DLD1 (cell line): ENCODE data around the gene IFTAP.
"Not testable (repeated sequence)": the region's sequence is repeated elsewhere in the genome, so short reads cannot be mapped to it uniquely, and the experiment has no call there.

Experiments
- in situ Hi-C: cut with HindIII; loops from 2 replicates; pipeline ENCODE4 v1.10.0; 2017; ENCODE audit warnings: low sequenced_read_pairs

IFTAP gene

GRCh38 chr11:36635066-36635862 lies 41.0 kb downstream of the IFTAP start:
- in situ Hi-C loops = no loop called here

- in situ Hi-C loops = no loop called here
Measured at GRCh38 chr11:36638556-36638955, 44.3 kb downstream of the IFTAP start.

DNA sequence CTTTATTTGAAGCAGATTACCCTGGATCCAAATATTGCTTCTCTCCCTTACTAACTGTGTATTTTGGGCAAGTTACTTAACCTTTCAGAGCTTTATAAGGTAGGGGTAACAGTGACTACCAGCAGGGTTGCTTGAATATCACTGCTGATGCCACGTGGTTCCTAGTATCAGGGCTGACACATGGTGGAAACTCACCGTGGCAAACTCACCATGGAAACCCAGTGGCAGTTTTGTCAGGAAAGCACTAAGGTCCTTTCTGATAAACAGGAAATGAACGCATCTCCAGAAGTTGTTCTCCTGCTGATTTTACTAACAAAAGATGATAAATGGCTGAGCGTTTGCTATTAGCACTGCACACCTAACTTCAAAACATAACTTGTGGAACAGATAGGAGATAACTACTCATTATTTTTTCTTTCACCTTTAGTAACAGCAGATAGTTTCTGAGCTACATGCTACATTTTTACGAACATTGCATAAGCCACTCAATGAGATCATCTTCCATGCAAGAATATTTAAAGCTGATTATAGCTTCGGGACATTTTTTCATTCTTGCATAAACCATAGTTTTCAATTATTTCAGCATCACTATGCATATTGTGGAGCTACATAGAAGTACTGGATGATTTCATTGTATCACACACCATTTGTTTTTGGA lies 63.4 kb downstream of the IFTAP start:
- in situ Hi-C loops = no loop called here

GRCh38 chr11:36661359-36661758 lies 67.1 kb downstream of the IFTAP start:
- in situ Hi-C loops = not testable (repeated sequence)

DNA sequence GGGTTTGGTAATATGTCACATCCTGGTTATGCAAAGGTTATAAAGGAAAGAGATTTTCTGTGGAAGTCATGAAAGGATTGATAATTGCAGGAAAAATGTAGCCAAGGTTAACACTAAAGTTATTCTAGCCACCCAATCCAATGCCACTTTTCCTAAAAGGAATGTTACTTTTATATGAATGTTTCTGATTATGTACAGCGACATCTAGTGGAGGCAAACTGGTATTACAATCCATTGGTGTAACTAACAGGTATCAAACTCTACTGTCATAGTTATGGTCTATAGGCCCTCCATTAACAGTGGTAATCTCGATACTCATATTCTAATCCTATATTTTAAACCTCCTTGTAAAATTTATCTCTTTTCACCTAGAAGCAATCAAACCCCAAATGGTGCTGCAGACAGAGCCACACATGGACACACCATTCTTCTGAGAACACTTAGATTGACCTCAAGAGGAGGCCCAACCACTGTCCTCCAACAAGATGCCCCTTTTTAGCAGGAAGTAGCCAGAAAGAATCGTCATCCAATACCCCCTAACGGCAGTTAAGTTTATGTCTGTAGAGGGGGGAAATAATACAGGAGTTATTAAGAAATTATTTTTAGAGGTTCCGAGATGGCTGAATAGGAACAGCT lies 78.6 kb downstream of the IFTAP start:
- in situ Hi-C loops = no loop called here

- in situ Hi-C loops = not testable (repeated sequence)
Measured at GRCh38 chr11:36679547-36679946, 85.2 kb downstream of the IFTAP start.

DNA sequence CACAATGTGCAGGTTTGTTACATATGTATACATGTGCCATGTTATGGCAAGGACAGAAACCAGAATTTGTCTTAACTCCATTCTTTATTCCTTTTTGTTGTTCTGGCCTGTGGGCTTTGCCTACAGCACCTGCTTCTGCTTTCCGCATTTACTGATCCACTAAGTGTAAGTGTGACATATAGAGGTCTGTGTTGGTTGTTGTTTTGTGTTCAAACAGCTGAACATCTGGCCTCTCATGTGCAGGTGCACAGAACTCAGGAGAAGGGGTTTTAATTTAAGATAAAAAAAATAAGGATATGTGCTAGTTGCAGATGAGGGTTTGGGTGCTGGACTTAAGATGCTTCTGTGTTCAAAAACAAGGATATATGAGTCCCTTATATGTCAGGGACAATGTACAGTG lies 89.5 kb downstream of the IFTAP start:
- in situ Hi-C loops = no loop called here

GRCh38 chr11:36684840-36685801 lies 90.8 kb downstream of the IFTAP start:
- in situ Hi-C loops = no loop called here

GRCh38 chr11:36688132-36688531 lies 93.8 kb downstream of the IFTAP start:
- in situ Hi-C loops = no loop called here

- in situ Hi-C loops = no loop called here
Measured at GRCh38 chr11:36688571-36689291, 94.4 kb downstream of the IFTAP start.

- in situ Hi-C loops = no loop called here
Measured at GRCh38 chr11:36689442-36689841, 95.1 kb downstream of the IFTAP start.

GRCh38 chr11:36692704-36693103 lies 98.4 kb downstream of the IFTAP start:
- in situ Hi-C loops = no loop called here

DNA sequence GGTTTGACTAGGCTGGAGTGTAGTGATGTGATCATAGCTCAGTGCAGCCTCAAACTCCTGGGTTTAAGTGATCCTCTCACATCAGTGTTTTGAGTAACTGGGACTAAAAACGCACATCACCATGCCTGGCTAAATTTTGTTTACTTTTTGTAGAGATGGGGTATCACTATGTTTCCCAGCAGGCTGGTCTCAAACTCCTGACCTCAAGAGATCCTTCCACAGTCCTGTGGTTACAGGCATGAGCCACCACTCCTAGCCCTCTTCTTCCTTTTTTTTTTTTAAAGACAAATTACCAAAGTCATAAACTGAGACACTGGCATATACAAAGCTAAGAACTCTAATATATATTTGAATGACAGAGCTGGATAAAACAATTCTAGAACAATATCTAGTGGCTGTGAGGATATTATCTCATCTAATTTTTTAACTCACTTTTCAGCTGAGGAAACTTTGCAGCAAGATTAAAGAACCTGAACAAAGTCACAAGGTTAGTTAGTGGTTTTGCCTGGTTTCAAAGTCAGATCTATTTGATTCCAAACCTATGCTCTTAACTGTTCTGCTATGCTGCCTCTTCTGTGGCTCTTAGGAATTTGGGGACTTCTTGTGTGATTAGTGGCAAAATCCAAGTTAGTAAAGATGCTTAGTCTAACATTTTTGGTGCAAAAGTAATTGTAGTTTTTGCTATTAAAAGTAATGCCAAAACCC lies 99.0 kb downstream of the IFTAP start:
- in situ Hi-C loops = no loop called here

DNA sequence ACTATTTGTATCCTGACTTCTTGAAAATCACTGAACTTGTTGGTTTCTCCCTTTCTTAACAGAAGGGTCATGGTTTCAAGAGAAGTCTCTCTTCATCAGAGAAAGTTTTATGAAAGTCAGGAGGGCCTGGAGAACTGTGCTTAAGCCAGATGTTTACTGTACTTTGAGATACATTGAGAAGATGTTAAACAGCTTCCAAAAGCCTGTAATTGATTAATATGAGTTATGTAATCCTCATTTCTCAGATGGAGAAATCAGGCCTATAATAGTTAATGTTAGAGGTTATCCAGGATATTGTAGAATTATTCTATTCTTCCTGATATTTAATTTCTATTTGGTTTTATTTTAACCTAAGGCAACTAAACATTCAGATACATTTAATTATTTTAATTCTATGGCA lies 100.8 kb downstream of the IFTAP start:
- in situ Hi-C loops = no loop called here

GRCh38 chr11:36695571-36695970 lies 101.3 kb downstream of the IFTAP start:
- in situ Hi-C loops = no loop called here

DNA sequence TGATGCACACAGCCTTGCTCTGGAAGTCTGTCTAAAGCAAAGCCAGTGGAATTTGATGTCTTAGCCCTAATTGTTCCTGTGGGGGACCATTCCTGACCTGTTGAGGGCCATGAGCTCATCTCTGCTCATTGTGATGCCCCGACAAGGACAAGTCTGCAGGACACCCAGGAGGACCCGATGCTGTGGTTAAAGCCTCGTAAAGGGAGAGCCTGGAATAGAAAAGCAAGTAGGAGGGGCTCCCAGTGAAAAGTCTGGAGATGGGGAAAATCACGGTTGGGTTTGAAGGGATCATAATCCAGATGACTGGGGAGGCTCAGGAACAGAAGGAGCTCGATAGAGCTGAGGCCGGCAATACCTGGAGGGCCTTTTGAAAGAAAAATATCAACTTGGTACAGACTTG lies 102.2 kb downstream of the IFTAP start:
- in situ Hi-C loops = no loop called here

DNA sequence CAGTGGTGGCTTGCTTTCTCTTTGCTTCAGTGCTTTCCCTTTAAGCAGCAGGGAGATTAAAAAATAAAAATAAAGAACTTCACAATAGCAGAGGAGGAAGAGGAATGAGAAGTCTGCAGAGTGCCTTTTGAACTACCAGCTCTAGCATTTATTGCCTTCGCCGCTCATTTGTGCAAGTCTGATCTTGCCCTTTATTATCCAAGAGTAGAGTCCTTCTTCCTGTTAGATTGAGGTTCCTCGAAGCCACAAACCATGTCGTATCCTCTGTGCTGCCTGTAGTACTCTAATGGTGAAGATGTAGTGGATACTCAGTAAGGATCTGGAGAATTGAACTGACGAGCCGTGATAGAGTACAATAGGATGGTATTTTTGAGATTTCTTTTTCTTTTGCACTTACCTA lies 105.0 kb downstream of the IFTAP start:
- in situ Hi-C loops = no loop called here

DNA sequence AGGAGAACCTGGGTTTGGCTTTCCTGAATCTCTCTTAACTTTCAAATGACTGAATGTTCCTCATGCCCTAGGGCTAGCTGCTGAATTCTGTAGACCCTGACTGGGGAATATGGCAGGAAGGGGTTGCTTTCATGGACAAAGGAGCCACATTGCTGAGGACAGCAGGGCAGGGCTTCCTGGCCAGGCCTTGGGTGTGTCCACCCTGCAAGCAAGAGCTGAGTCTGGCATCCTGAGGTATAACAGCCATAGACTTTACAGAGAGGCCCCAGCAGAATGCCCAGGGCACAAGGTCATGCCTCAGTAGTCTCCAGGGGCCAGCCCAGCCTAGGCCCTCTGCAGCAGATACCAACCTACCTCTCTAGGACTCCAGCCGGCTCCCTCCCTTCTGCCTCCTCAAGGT lies 105.9 kb downstream of the IFTAP start:
- in situ Hi-C loops = no loop called here

- in situ Hi-C loops = no loop called here
Measured at GRCh38 chr11:36702330-36703054, 108.2 kb downstream of the IFTAP start.
